ENCODE measurements around the gene KCTD11. TPM values are rescaled to one million over a fixed set of nuclear protein-coding genes. Genes with fewer than 3 reads are reported as not detected.

KCTD11 gene
- 1 to 10 TPM; 5.8 to 5.9 TPM for total RNA-seq

GRCh38 chr17:7351665-7352502 is at the start of gene KCTD11:
Gene KCTD11, plus strand, starts transcription at chr17:7352162.
- Mint-ChIP-seq H3K9me3 (no peaks in the 10 kb centered on the region), H3K36me3 (ENCODE audit: low read depth) (peaks cover 45% of the 10 kb centered on the region), H3K4me1 (peaks cover 73% of the 10 kb centered on the region), H3K4me3 (peak within 1 kb of the TSS; percentile 66), H3K27ac (peak within 1 kb of the TSS; percentile 70), H3K27me3 (no peaks in the 10 kb centered on the region)
- ChIA-PET CTCF (interaction anchor here (1.0 to 4.5 kb wide), 6 partner anchors 14 to 237 kb away, joined by 3 to 24 read pairs (median 8); partner anchors contain the start of genes NEURL4, SENP3 and TMEM102), POLR2A (interaction anchor here (0.8 to 5.9 kb wide), 8 partner anchors 13 to 306 kb away, joined by 3 to 86 read pairs (median 5); partner anchors contain the start of genes ACAP1, GPS2, MPDU1 and TMEM256)
- peak; percentile 85 for DNase-seq

- Mint-ChIP-seq H3K4me1 (peaks cover 13% of the 10 kb centered on the region), H3K27ac (no peak overlapping the region), H3K27me3 (peaks cover 10% of the 10 kb centered on the region), H3K9me3 (no peaks in the 10 kb centered on the region), H3K4me3 (no peak overlapping the region), H3K36me3 (ENCODE audit: low read depth) (peaks cover 11% of the 10 kb centered on the region)
- no peak for DNase-seq
- ChIA-PET CTCF (interaction anchor here (1.1 kb wide), 1 partner anchor 83 kb away, joined by 3 read pairs; no protein-coding TSS in a partner anchor), POLR2A (no interaction called here)
Observed at GRCh38 chr17:7304179-7304578, 47.8 kb upstream of the KCTD11 start.

DNA sequence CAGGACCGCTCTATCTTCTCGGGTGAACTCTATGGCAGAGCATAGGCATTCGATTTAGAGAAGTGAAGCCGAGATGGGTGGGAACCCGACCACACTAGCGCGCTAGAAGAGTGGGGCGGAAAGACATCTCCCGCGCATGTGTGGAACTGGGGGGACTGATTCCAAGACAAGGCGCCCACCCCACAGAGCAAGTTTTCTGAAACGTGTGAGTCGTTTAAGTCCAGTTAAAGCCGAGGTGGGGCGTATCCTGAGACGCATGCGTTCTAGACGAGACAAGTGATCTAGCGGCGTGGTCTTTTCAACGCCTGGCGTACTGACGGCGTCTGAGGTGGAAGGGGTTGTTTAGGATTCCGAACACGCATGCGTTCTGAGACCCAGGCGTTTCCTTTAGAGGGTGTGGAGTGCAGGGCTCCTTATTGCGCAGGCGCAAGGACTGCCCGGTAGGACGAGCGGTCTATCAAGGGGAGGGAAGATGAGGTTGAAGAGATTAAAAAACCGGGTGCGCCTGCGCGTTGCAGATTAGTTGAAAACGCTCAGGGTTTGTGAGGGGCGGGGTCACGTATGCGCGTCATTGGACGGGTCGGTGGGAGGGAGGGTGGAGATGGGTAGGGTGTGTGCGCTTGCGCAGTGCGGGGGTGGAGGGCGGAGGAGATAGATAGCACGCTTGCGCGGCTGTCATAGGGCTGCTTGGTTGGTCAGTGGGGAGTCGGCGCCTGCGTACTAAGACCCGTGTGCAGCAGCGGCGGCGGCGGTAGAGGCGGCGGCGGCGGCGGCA is 44.9 kb upstream of the KCTD11 start, which contains the start of gene EIF5A:
EIF5A (plus strand) TSS at position 718 of the 775 bp plus-strand sequence. CDS start 2,008 bp downstream, outside the sequence.
- Mint-ChIP-seq H3K36me3 (ENCODE audit: low read depth) (peaks cover 38% of the 10 kb centered on the region), H3K27ac (peak within 1 kb of the TSS; percentile 100), H3K27me3 (no peaks in the 10 kb centered on the region), H3K9me3 (no peaks in the 10 kb centered on the region), H3K4me3 (peak within 1 kb of the TSS; percentile 90), H3K4me1 (peaks cover 40% of the 10 kb centered on the region)
- DNase-seq, result peak; percentile 100
- CTCF ChIA-PET, result no interaction called here
- POLR2A ChIA-PET, result interaction anchor here (1.4 to 1.7 kb wide), 2 partner anchors 8 to 10 kb away, joined by 4 read pairs; partner anchors contain the start of gene GPS2

DNA sequence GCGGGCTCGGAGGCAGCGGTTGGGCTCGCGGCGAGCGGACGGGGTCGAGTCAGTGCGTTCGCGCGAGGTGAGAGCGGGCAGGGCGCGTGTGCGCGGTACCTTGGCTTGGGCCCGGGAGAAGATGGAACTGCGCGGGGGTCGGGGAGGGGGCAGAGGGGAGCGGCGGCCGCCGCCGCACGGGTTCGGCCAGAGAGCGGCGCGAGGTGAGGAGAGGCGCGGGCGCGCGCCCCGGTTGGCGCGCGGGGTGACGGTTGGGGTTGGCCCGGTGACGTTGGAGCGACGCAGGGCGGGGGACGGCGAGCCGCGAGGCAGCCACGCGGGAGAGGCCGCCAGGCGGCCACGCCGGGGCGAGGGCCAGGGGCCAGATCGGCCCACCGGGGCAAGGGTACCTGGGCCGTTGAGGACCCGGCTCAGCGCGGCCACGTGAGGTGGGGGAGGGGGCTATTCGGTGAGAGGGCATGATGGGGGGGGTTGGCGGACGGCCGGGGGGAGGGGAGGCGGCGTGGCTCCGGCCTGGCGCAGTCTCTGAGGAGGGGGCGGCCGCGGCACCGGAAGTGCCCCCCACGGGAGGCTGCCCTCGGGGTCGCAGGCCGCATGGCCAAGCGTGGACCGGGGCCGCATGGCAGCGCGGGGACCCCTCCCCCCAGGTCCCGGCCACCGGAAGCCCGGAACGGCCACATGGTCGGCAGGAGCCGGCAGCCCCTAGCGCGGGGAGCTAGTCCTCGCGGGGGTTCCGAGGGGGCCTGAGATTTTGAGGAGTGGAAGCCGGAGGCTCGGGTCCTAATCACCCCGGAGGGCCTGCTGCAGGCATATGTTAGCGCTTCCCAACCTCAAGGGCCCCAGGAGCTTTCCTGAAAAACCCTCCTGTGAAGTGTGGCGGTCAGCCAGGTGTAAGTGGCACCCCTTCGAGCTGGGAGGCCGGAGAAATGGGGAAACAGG is 44.0 kb upstream of the KCTD11 start:
- H3K27ac Mint-ChIP-seq, result peak overlapping the region; percentile 100
- DNase-seq, result peak; percentile 62
- H3K27me3 Mint-ChIP-seq, result no peaks in the 10 kb centered on the region
- peaks cover 46% of the 10 kb centered on the region for H3K36me3 Mint-ChIP-seq (ENCODE audit: low read depth)
- no peaks in the 10 kb centered on the region for H3K9me3 Mint-ChIP-seq
- ChIA-PET CTCF (no interaction called here), POLR2A (interaction anchor here (0.8 to 11.2 kb wide), 16 partner anchors 9 to 379 kb away, joined by 3 to 109 read pairs (median 4); partner anchors contain the start of genes ACAP1, CTDNEP1, GABARAP and MPDU1)
- H3K4me1 Mint-ChIP-seq, result peaks cover 49% of the 10 kb centered on the region
- peak overlapping the region; percentile 90 for H3K4me3 Mint-ChIP-seq

DNA sequence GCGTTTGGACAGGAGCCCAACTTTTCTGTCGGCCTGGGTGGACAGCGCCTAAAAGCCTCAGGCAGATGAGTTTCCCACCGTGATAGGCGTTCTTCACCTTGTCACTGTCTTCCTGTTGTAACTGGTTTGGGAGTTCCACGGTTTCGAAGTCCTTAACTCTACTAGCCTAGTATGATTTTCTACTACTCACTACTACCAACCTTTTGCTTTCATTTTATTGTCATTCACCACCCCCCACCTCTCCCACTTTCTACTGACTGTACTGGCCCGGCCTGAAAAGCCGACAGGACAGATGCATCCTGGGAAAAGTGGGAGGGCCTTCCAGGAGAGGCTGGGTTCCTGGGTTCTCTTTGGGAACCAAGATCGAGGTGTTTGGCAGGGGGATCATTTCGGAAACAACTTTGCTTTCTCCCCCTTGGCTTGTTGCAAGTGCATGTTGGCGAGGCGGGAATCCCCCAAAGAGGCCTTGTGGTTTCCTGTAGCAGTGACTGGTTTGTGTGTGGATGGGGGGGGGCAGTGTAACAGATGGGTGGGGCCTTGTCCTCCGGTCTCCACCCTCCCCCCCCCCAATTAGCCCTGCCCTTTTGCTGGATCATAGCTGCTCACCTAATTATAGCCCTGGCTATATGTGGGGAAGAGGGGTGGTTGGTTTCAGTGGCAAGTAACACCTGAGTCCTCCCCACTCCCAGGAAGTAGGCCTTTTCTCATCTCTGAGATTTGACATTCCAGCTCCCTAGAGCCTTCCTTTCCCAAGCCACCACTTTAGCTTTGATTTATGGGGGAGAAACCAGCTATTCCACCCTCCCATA is 43.1 kb upstream of the KCTD11 start:
- Mint-ChIP-seq H3K9me3 (no peaks in the 10 kb centered on the region), H3K27ac (peak overlapping the region; percentile 94), H3K4me3 (peak overlapping the region; percentile 82), H3K4me1 (peaks cover 57% of the 10 kb centered on the region), H3K36me3 (ENCODE audit: low read depth) (peaks cover 54% of the 10 kb centered on the region), H3K27me3 (no peaks in the 10 kb centered on the region)
- DNase-seq, result peak; percentile 84
- ChIA-PET POLR2A (interaction anchor here (0.6 to 11.2 kb wide), 18 partner anchors 9 to 378 kb away, joined by 3 to 109 read pairs (median 4); partner anchors contain the start of genes ACAP1, CTDNEP1, GABARAP and MPDU1), CTCF (no interaction called here)

GRCh38 chr17:7309628-7310027 is 42.3 kb upstream of the KCTD11 start:
- POLR2A ChIA-PET, result interaction anchor here (0.6 to 11.2 kb wide), 11 partner anchors 11 to 378 kb away, joined by 3 to 109 read pairs (median 4); partner anchors contain the start of genes ACAP1, CTDNEP1, GABARAP and NEURL4
- H3K27me3 Mint-ChIP-seq, result no peaks in the 10 kb centered on the region
- no peak for DNase-seq
- H3K4me1 Mint-ChIP-seq, result peaks cover 65% of the 10 kb centered on the region
- CTCF ChIA-PET, result no interaction called here
- H3K9me3 Mint-ChIP-seq, result no peaks in the 10 kb centered on the region
- H3K27ac Mint-ChIP-seq, result peak overlapping the region; percentile 94
- H3K36me3 Mint-ChIP-seq (ENCODE audit: low read depth), result peaks cover 62% of the 10 kb centered on the region
- peak overlapping the region; percentile 82 for H3K4me3 Mint-ChIP-seq

DNA sequence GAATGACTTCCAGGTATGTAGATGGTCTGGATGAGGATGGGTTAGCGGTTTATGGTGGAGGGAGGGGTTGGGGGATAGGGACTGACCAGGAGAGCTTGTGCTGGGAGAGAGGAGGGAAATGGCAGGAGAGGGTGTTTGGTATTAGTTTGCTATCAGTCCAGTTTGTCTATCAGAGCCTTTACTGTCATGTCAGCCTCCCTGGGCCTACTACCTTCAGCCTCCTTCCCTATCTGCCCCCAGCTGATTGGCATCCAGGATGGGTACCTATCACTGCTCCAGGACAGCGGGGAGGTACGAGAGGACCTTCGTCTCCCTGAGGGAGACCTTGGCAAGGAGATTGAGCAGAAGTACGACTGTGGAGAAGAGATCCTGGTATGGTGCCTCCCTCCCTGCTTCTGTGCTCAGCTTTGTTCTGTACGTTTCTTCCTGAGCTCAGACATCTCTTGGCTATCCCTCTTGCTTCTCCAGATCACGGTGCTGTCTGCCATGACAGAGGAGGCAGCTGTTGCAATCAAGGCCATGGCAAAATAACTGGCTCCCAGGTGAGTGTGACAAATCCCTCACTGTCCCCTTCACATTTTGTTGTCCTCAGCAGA is 40.8 kb upstream of the KCTD11 start:
- CTCF ChIA-PET, result no interaction called here
- Mint-ChIP-seq H3K27ac (peak overlapping the region; percentile 45), H3K36me3 (ENCODE audit: low read depth) (peaks cover 64% of the 10 kb centered on the region), H3K4me1 (peaks cover 73% of the 10 kb centered on the region), H3K4me3 (no peak overlapping the region), H3K27me3 (no peaks in the 10 kb centered on the region), H3K9me3 (no peaks in the 10 kb centered on the region)
- DNase-seq, result no peak
- POLR2A ChIA-PET, result interaction anchor here (4.7 to 11.2 kb wide), 2 partner anchors 19 to 24 kb away, joined by 27 to 109 read pairs; partner anchors contain the start of genes ACAP1 and NEURL4

DNA sequence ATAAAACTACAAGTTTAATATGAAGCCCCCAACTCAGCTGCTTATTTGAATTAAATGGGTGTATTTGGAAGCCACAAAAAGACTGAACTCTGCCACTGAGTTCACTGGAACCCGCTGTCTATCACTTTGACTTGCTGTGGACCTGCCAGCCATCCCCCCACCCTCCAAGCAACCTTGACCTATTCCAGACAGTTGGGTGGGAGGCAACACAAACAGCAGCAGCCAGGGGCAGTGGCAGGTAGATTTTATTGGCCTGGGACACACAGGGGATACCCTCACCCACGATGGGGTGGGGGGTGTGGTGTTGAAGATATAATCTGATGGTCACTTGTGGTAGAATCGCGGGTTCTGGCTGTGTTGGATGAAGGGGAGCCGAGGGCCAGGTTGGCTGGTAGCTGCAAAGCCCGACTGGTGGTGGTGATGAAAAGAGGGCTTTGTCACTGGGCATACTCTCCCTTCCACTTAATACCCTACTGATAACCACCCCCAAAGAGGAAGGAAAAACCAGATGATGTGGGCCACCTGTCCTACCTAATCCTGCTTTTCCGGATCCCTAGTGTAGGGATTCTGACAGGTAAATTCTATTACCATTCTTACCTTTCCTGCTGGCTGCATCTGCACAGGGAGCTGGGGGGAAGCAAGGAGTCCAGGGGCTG is 39.4 kb upstream of the KCTD11 start:
- H3K4me1 Mint-ChIP-seq, result peaks cover 70% of the 10 kb centered on the region
- no peak for DNase-seq
- no peaks in the 10 kb centered on the region for H3K27me3 Mint-ChIP-seq
- POLR2A ChIA-PET, result interaction anchor here (1.2 to 11.2 kb wide), 8 partner anchors 17 to 374 kb away, joined by 4 to 109 read pairs (median 18); partner anchors contain the start of genes ACAP1, GABARAP, KCTD11 and NEURL4
- H3K4me3 Mint-ChIP-seq, result peak overlapping the region; percentile 30
- CTCF ChIA-PET, result interaction anchor here (0.7 to 6.0 kb wide), 6 partner anchors 9 to 24 kb away, joined by 3 to 39 read pairs (median 4); partner anchors contain the start of genes ACAP1 and NEURL4
- peak overlapping the region; percentile 79 for H3K27ac Mint-ChIP-seq
- no peaks in the 10 kb centered on the region for H3K9me3 Mint-ChIP-seq
- peaks cover 64% of the 10 kb centered on the region for H3K36me3 Mint-ChIP-seq (ENCODE audit: low read depth)

- H3K9me3 Mint-ChIP-seq, result no peaks in the 10 kb centered on the region
- H3K4me1 Mint-ChIP-seq, result peaks cover 70% of the 10 kb centered on the region
- peaks cover 68% of the 10 kb centered on the region for H3K36me3 Mint-ChIP-seq (ENCODE audit: low read depth)
- POLR2A ChIA-PET, result interaction anchor here (1.0 to 11.2 kb wide), 10 partner anchors 13 to 374 kb away, joined by 3 to 109 read pairs (median 8); partner anchors contain the start of genes ACAP1, GABARAP, KCTD11 and NEURL4
- CTCF ChIA-PET, result interaction anchor here (0.7 to 6.0 kb wide), 8 partner anchors 8 to 267 kb away, joined by 3 to 39 read pairs (median 4); partner anchors contain the start of genes ACAP1 and NEURL4
- H3K27ac Mint-ChIP-seq, result peak overlapping the region; percentile 79
- DNase-seq, result no peak
- H3K4me3 Mint-ChIP-seq, result peak overlapping the region; percentile 80
- no peaks in the 10 kb centered on the region for H3K27me3 Mint-ChIP-seq
Observed at GRCh38 chr17:7313088-7313889, 38.7 kb upstream of the KCTD11 start.

Measured in activated CD4-positive, alpha-beta memory T cell treated with anti-CD3 and anti-CD28 coated beads, Interleukin-2, amount 10 ng/mL, durations not matched to agents 7 days and 5 days (primary cell).